KBM-7 (cell line): ENCODE measurements around the gene SYT13.

Source experiments
- DNase-seq: peaks from one replicate; pipeline ENCODE4 v3.0.0-alpha.2; 2015
- in situ Hi-C: fragments of 300-500 bp; cut with MboI; formaldehyde crosslinking; loops from 2 replicates; pipeline ENCODE4 v1.14.3; 2020; ENCODE audit warnings: low sequenced_read_pairs, low pct_unique_long_range_greater_than_20kb, mixed read lengths

Gene SYT13, protein sequence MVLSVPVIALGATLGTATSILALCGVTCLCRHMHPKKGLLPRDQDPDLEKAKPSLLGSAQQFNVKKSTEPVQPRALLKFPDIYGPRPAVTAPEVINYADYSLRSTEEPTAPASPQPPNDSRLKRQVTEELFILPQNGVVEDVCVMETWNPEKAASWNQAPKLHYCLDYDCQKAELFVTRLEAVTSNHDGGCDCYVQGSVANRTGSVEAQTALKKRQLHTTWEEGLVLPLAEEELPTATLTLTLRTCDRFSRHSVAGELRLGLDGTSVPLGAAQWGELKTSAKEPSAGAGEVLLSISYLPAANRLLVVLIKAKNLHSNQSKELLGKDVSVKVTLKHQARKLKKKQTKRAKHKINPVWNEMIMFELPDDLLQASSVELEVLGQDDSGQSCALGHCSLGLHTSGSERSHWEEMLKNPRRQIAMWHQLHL

DNA sequence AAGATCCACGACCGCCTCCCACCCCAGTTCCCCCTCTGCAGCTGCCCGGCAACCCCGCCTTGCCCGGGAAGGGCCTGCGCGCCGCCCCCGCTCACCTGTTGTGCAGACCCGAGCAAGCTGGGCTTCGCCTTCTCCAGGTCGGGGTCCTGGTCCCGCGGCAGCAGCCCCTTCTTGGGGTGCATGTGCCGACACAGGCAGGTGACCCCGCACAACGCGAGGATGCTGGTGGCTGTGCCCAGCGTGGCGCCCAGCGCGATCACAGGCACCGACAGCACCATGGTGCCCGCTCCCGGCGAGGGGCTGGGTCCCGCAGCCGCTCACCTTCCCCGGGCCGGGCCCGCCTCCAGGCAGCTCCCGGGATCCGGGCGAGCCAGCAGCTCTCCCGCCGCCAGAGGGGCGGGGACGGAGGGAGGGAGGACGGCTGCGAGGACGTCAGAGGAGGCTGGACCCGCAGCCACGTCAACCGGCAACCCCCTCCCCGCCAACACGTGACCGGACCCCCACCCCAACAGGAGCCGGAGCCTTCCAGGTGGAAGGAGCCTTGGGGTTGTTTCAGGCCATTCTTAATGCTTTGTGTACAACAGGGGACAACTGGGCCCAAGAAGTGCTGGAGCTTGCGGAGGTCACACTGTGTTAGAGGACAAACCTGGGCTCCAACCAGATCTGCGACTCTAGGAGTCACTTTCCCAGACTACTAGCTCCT, at the start of gene SYT13:
Gene SYT13, minus strand, starts transcription at position 412 of the 703 bp plus-strand sequence. Its CDS starts 134 bp downstream, at position 278.
- no peak for DNase-seq
- in situ Hi-C loops, result loop anchor here (25.0 kb wide), 1 partner anchor 349 kb away; no protein-coding TSS in a partner anchor

DNA sequence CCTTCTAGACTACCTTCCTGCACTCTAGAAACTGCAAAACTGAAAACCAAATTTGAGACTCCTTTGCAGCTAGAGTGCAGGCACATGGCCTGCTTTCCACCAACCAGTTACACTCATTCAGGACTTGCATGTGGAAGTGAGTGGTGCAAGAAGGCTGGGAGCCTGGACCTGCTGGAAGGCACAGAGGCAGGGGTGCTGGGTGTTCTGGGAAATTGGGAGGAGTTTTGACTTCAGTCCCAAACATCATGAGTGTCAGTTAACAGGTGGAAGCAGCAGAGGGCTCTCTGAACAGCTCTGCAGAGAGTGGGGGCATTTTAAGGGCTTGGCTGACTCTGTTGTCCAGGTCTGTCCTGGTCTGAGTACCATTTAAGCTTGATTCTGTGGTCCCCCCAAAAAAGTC, 49.3 kb upstream of the SYT13 start:
- DNase-seq, result no peak
- in situ Hi-C loops, result no loop called here

DNA sequence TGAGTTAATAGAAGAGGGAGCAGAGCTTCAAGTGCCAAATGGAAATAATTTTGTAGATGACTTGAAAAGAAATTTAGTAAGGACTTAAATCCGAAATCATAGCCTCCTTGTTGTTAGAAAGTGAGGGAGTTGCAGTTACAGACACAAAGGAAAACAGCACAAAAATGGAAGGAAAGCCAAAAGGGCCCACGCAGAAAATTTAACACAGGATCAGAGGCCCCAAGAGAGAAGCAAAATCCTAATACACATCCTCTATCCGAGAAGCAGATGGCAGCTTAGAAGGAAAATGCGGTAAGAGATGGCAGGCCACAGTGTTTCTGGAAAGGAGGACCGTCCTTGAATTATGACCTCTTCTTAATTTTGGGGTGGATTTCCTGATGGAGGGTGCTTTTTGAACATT, 48.7 kb upstream of the SYT13 start:
- in situ Hi-C loops, result no loop called here

DNA sequence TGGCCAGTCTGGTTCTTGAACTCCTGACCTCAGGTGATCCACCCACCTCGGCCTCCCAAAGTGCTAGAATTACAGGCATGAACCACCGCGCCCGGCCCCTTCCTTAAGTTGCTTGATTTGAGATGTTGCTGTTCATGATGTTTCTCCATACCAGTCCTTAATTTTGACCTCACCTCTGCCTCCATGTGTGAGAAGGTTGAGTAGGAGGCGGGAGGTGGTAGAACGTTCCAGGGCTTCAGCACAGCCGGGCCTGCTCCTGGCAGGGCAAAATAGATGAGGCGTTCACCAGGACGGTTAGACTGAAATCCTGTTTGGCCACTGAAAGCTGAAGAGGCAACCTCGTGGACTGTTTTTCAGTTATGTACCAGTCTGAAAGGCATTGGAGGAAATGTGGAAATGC, 48.3 kb upstream of the SYT13 start:
- in situ Hi-C loops, result no loop called here
- no peak for DNase-seq

More for the DNA sequence above, 48.7 kb upstream of the SYT13 start:
- no peak for DNase-seq

DNA sequence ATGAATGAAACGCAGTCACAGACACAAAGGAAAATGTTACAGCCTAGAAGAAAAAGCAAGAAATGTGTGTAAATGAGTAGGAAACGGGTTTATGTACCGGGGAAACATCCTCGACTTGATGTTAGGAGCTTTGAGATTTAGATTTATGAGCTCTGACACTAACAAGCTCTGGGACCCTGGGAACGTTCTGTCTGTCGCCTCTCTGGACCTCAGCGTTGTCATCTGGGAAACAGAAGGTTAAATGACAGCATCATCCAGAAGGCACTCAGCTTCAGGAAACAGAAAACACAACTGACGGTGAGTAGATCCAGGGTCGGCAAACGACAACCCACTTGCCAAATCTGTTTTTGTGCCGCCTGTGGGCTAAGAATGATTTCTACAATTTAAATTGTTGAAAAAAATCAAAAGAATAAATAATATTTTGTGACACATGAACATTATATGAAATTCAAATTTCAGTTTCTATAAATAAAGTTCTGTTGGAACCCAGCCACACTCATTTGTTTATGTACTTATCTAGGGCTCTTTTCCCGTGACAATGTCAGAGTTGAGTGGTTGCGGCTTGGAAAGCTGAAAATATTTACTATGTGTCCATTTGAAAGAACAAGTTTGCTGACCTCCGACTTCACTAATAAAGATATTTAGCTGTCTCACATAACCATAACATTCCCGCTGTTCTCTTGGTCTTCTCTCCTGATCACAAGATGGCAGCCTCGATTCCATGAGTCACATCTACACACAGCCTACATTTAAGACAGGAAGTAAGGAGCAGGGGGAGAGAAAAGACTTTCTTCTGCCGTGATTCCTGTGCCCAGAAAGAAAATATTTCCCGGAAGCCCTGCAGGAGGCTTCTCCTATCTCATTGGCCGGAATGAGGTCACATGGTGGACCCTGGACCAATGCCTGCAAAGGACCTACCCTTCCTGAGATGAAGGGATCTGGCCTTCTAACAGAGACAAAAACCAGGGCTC, 47.1 kb upstream of the SYT13 start:
- DNase-seq, result peak; percentile 16
- in situ Hi-C loops, result no loop called here

DNA sequence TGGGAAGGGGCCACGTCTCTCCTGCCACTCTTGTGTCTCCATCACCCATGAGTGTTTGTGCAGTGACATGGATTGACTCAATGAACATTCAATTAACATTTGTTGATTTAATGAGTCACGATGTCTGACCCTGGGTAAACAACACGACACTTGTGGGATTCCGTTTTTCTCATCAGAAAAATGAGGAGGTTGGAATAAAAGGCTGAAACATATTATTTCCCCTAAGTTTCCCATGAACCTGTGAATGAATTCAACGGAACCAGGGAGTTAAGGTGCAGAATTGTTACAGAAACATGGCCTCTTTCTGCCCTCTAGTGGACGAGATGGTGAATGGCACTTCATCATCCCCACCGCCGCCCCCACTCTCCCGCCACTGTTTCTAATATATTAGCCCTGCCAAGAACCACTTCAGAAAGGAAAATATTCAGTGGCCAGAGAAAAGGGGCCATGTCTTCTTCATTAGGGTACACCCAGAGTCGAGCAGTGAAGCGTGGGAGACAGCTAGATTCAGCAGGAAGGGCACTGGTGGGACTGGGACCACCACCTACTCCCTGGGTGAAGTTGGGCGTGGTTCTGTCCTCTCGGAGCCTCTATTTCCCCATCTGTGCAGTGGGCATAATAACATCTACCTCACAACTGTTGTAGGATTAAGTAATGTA, 46.3 kb upstream of the SYT13 start:
- in situ Hi-C loops, result no loop called here
- peak; percentile 43 for DNase-seq

DNA sequence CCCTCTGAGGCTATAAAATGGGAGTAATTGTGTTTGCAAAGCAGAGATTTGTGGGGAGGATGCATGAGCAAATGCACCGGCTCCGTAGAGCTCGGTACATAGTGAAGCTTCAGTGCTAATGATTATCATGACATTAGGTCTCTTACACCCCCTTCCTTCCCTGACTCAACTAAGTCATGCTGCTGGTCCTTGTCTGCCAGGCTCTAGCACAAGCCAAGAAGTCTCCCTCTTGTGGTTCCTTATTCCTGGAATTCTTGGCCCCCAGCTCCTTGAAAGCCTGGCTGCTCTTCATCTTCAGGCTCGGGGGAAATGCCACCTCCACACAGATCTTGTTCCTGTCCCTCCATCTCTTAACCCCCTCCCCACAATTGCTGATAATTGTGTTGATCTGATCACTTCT, 45.7 kb upstream of the SYT13 start:
- in situ Hi-C loops, result no loop called here
- DNase-seq, result no peak

DNA sequence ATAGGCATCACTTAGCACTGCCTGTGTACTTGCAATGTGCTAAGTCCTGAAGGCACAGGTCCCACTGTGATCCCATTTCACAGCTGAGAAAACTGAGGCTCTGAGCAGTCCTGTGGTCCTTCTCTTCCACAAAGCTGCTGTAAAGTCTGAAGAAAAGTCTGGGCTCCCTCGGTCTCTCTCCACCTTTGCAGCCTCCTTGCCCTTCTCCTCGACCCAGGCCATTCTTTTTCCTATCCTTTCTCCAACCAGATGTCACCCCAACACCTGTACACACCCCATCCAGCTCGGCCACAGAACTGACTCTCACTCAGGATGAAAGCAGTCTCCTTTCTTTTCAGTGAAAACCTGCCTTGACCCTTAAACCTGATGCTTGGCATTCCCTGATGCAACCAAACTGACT, 42.6 kb upstream of the SYT13 start:
- in situ Hi-C loops, result no loop called here
- no peak for DNase-seq

DNA sequence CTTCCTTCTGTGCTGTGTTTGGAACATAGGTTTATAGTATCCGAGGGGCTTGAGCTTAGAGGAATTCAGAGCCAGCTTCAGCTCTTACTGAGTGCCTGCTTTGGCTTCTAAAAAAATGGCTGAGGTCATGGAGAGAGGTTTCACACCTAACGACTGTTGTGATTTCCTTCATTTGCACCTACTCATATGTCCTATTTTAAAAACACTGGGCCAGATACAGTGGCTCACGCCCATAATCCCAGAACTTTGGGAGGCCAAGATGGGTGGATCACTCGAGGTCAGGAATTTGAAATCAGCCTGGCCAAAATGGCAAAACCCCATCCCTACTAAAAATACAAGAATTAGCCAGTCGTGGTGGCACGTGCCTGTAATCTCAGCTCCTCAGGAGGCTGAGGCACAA, 38.3 kb upstream of the SYT13 start:
- in situ Hi-C loops, result no loop called here
- no peak for DNase-seq

DNA sequence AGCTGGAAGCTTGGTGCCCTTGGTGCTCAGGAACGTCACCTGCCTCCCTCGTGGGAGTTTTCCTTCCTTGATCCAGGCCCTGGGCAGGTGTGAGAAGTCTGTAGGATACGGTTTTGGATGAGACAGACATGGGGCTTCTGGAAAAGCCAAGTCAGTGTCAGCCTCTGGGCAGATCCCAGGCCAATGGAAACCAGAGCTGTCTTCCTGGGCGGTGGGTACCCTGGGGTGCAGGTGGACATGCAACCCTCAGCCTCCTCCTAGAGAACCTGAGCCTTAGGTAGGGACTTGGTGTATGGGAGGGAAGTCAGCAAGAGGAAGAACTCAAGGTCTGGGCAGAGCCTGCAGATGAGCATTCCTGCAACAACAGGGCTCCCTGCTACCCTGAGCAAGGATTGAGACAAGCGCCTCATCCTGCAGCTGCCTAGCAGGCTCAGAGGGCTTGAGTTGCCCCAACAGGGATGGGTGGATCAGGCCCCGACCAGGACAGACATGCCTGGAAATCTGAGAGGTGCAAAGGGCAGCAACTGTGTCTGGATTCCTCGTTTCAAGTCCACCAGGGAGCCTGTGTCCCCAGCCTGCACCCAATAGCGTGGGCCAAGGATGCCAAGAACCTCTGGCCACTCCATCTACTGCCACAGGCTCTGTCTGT, 37.6 kb upstream of the SYT13 start:
- in situ Hi-C loops, result no loop called here
- no peak for DNase-seq

DNA sequence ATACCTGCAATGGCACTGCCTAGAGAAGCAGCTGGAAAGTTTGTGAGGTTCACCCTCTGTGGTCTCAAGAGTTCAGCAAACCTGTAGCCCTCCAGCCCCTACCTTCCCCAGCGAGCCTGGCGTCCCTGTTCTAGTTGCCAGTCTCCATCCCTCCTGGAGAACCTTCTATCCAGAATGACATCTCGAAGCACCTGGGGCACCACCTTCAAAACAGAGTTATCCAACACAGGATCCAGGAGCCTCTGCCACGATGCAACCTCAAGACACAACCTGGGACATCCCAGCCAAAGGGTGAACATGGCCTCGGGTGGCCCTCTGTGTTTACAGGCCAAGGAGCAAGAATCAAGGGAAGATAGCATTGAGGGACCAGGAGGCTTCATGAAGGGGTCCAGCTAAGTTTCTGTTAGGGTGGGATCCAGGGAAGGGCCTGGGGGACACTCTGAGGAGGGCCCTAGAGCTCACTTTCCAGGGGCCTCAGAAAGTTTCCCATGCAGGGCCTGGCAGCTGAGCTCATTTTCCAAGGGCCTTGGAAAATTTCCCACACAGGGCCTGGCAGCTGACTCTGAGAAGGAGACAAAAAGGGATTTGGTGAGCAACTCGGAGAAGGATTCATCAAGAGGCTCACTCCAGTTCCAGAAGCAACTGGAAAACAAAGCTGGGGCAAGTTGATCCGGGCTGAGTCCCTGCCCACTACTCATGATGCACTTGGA, 36.9 kb upstream of the SYT13 start:
- no peak for DNase-seq
- in situ Hi-C loops, result no loop called here

DNA sequence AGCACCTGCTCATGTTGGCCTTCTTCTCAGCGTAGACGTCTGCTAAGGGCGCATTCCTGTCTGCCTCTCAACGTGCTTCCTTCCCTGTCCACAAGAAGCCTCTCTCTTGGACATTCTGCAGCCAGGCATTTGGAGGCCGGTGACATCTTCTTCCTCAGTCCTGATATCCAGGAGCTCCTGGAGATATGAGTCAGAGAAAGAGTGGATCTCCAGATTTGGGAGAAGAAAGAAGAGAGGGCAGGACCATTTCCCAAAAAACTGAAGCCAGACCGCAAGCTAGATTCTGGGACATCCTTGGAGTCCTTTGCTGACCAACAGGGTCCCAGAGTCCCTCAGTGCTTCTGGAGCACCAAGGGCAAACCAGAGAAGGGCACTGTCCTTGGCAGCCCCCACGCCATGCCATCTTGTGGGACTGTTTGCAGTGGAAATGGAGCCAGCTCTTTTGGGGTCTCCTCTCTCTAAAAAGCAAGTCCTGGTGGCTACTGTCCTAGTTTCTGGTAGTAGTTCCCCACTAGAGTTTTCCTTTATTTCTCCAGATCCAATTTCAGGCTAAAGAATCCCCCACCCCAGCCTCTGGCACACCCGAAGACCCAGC, 36.1 kb upstream of the SYT13 start:
- DNase-seq, result no peak
- in situ Hi-C loops, result no loop called here

DNA sequence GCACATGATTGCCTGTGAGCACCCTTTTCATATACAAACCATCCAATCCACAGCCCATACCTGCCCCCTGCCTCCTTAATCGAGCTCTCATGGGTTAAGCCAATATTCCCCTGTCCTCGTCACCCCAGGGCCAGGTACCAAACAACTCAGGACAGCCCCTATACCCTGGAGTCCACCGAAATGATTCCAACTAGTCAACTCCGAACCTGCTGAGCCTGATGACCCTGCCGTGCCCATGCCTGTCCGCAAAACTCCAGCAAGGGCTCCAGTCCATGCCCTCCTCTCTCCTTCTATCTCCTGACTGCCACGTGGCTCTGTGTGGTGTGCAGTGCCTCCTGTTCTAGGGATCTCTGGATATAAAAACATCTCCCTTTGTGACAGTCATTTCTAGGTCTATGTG, 35.5 kb upstream of the SYT13 start:
- DNase-seq, result no peak
- in situ Hi-C loops, result no loop called here

DNA sequence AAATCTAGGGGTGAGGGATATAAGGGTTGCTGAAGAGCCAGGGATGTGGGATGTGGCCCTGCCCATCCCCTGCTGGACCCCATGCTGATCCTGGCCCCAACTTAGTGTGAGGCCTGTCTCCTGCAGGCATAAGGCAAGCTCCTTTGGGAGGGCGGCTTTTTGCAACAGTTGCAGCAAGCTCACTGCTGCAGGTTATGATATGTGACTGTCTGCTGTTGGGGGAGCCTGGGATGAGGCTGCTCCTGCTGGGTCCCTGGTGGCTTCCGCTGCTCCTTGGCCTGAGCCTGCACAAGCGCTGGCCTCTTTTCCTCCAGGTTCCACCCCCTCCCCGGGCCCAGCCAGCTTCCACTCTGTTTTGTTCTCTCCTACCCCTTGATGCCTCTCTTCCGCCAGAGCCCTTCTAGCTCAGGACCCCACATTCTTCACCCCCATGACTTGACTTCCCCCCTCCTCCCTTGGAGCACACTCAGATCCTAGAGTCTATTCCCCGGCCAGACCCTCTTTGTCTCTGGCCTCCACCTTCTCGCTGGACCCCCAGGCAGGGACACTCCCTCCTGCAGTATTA, 35.0 kb upstream of the SYT13 start:
- in situ Hi-C loops, result no loop called here

DNA sequence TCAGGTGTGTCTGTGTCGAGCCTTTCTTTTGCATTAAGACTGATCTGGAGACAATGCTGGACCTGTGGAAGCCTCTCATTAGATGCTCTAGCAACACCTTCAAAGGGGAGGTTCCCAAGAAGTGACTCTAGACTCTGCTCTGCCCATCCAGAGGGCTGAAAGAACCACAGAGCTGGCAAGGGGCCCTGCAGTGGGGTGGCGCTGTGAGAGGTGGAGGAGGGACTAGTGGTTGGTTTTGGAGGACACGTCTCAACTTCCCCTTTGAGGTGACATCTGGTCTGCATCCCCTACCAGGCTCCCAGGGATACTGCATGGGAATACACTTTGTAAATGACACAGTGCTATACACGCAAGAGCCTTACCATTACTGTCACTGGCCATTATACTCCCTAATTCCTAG, 34.2 kb upstream of the SYT13 start:
- peak; percentile 18 for DNase-seq
- in situ Hi-C loops, result no loop called here

More for the DNA sequence above, 35.0 kb upstream of the SYT13 start:
- no peak for DNase-seq

DNA sequence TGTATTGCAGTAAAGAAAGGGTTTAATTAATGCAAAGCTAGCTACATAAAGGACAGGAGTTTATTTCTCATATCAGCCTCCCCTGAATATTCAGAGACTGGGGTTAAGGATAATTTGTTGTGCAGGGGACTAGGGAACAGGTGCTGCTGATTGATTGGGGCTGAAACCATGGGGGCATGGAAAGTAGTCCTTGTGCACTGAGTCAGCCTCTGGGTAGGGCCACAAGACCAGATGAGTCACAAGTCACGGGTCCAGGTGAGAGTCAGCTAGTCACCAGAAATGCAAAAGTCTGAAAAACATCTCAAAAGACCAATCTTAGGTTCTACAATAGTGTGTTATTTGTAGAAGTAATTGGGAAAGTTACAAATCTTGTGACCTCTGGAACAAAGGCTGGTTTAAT, 32.9 kb upstream of the SYT13 start:
- in situ Hi-C loops, result no loop called here
- no peak for DNase-seq

DNA sequence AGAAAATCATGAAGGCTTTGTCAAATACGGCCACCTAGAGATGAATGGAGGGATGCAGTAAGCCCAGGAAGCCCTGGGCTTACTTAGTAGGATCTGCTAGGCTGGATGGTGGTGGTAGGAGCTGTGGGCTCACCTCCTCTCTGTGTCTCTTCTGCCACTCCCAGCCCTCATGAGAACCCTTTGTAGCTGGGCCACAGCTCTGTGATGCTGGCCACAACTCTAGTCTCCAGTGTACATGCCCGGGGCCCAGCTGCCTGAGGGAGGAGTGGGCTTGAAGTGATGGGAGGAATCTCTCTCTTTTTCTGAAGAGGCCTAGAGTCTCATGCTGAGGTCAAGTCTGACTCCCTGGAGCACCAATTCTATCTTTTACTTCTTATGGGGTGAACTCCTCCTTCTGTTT, 32.4 kb upstream of the SYT13 start:
- DNase-seq, result no peak
- in situ Hi-C loops, result no loop called here
